H1 (cell line): ENCODE results near the gene ANKEF1. TPM values are rescaled to one million over a fixed set of nuclear protein-coding genes. Genes with fewer than 3 reads are reported as not detected.

Source experiments
- CTCF ChIA-PET: fragments of 300-600 bp; sonication (Branson Sonifier 250); formaldehyde crosslinking; loops from one replicate; lab custom pipeline; 2021; ENCODE audit not compliant: partially characterized antibody; lab: Charles Lee
- POLR2A ChIA-PET: fragments of 300-600 bp; sonication (Branson Sonifier 250); formaldehyde crosslinking; loops from one replicate; lab custom pipeline; 2021; ENCODE audit warnings: inconsistent platforms; ENCODE audit not compliant: partially characterized antibody; lab: Charles Lee
- DNase-seq, 2 experiments: peaks; one replicate each; pipeline versions ENCODE4 v3.0.0 to v3.0.0-alpha.2; 2010 to 2022; ENCODE audit warnings: low spot score in 2 of 2, low read depth in 1 of 2, mixed read lengths in 1 of 2
- FAIRE-seq: peaks from 2 replicates; lab custom pipeline; 2011; peaks lifted over from hg19 to GRCh38; lab: Jason Lieb, UNC
- H2AFZ ChIP-seq: 2 replicates; pipeline ENCODE4 v1.8.1; 2012; ENCODE audit warnings: low read length, inconsistent platforms
- H2AK5ac ChIP-seq: 2 replicates; pipeline ENCODE4 v1.6.1; 2013; ENCODE audit warnings: low read depth, low read length
- H2BK120ac ChIP-seq: replicated peaks from 2 replicates; pipeline ENCODE3; 2013; ENCODE audit warnings: low read depth, low read length, inconsistent platforms
- H2BK12ac ChIP-seq: 2 replicates; pipeline ENCODE4 v1.6.1; 2013; ENCODE audit warnings: low read depth, low read length
- H2BK15ac ChIP-seq: 2 replicates; pipeline ENCODE4 v1.6.1; 2013; ENCODE audit warnings: low read length
- H2BK20ac ChIP-seq: 2 replicates; pipeline ENCODE4 v1.6.1; 2013; ENCODE audit warnings: low read length
- H2BK5ac ChIP-seq: 2 replicates; pipeline ENCODE4 v1.6.1; 2013; ENCODE audit warnings: low read depth, low read length
- H3K14ac ChIP-seq: 2 replicates; pipeline ENCODE4 v1.6.1; 2013; ENCODE audit warnings: inconsistent platforms; ENCODE audit not compliant: insufficient read length
- H3K18ac ChIP-seq: 2 replicates; pipeline ENCODE4 v1.6.1; 2013; ENCODE audit warnings: low read length; ENCODE audit errors: extremely low read depth
- H3K23ac ChIP-seq: 2 replicates; pipeline ENCODE4 v1.6.1; 2013; ENCODE audit warnings: inconsistent platforms; ENCODE audit not compliant: insufficient read length
- H3K23me2 ChIP-seq: 2 replicates; pipeline ENCODE4 v1.6.1; 2013; ENCODE audit warnings: low read depth, low read length
- H3K27ac ChIP-seq: 2 replicates; pipeline ENCODE4 v1.6.1; 2011; ENCODE audit warnings: low read depth, low read length, inconsistent platforms
- H3K27me3 ChIP-seq, 4 experiments: replicated peaks in 1 of 4; 1 replicate in 1 of 4; 2 replicates in 3 of 4; pipeline versions ENCODE4 v1.6.1 to v1.8.1; 2011 to 2013; ENCODE audit warnings: low read length in 3 of 4, mild to moderate bottlenecking in 3 of 4, inconsistent platforms in 2 of 4, mixed read lengths in 2 of 4, moderate library complexity in 1 of 4; ENCODE audit not compliant: control insufficient read depth in 3 of 4, insufficient read depth in 3 of 4; ENCODE audit errors: extremely low read depth in 1 of 4
- H3K36me3 ChIP-seq, 4 experiments: 2 replicates each; pipeline versions ENCODE4 v1.6.1 to v1.8.1; 2011 to 2013; ENCODE audit warnings: mild to moderate bottlenecking in 4 of 4, low read length in 3 of 4, moderate library complexity in 2 of 4, control low read depth in 1 of 4, inconsistent platforms in 1 of 4; ENCODE audit not compliant: insufficient read depth in 4 of 4, control insufficient read depth in 2 of 4
- H3K4ac ChIP-seq: replicated peaks from 2 replicates; pipeline ENCODE3; 2013; ENCODE audit warnings: low read length, low read depth, mixed read lengths, inconsistent platforms; ENCODE audit not compliant: insufficient read length
- H3K4me1 ChIP-seq, 4 experiments: replicated peaks in 1 of 4; 1 replicate in 1 of 4; 2 replicates in 3 of 4; pipeline versions ENCODE4 v1.6.1 to v1.8.1; 2011 to 2013; ENCODE audit warnings: low read length in 3 of 4, inconsistent platforms in 2 of 4, mixed read lengths in 1 of 4; ENCODE audit not compliant: insufficient read depth in 4 of 4, control insufficient read depth in 3 of 4
- H3K4me2 ChIP-seq, 2 experiments: 2 replicates each; pipeline versions ENCODE4 v1.6.1 to v1.8.1; 2011 to 2013; ENCODE audit warnings: low read depth in 2 of 2, low read length in 2 of 2, control low read depth in 1 of 2, inconsistent platforms in 1 of 2, mild to moderate bottlenecking in 1 of 2; ENCODE audit not compliant: insufficient read depth in 1 of 2
- H3K4me3 ChIP-seq, 4 experiments: fragments of 200-600, 300-600 bp in 1 of 4; sonication (generic), shearing (Covaris generic), sonication (Bioruptor Twin) in 1 of 4; 2 replicates each; pipeline versions ENCODE4 v1.5.1 to v1.8.1; 2011 to 2016; ENCODE audit warnings: low read length in 4 of 4, low read depth in 3 of 4, control low read depth in 2 of 4, inconsistent platforms in 2 of 4, mild to moderate bottlenecking in 2 of 4, mixed read lengths in 1 of 4, moderate library complexity in 1 of 4; ENCODE audit not compliant: insufficient read depth in 2 of 4; ENCODE audit errors: extremely low read depth in 1 of 4
- H3K56ac ChIP-seq: replicated peaks from 2 replicates; pipeline ENCODE3; 2013; ENCODE audit warnings: low read depth, mild to moderate bottlenecking, mixed read lengths, low read length, inconsistent platforms; ENCODE audit not compliant: insufficient read length
- H3K79me1 ChIP-seq: 2 replicates; pipeline ENCODE4 v1.6.1; 2013; ENCODE audit warnings: low read depth, low read length, control low read depth
- H3K79me2 ChIP-seq, 2 experiments: 2 replicates each; pipeline versions ENCODE4 v1.6.1 to v1.8.1; 2012 to 2013; ENCODE audit warnings: low read length in 2 of 2, mild to moderate bottlenecking in 2 of 2, inconsistent platforms in 1 of 2; ENCODE audit not compliant: insufficient read depth in 2 of 2, control insufficient read depth in 1 of 2
- H3K9ac ChIP-seq, 4 experiments: replicated peaks in 1 of 4; 1 replicate in 1 of 4; 2 replicates in 3 of 4; pipeline versions ENCODE4 v1.6.1 to v1.8.1; 2011 to 2013; ENCODE audit warnings: low read depth in 3 of 4, low read length in 3 of 4, control low read depth in 2 of 4, mild to moderate bottlenecking in 2 of 4, moderate library complexity in 2 of 4, inconsistent platforms in 1 of 4; ENCODE audit errors: extremely low read depth in 1 of 4
- H3K9me3 ChIP-seq, 2 experiments: 2 replicates each; pipeline versions ENCODE4 v1.6.1 to v1.8.1; 2012 to 2013; ENCODE audit warnings: mild to moderate bottlenecking in 2 of 2, moderate library complexity in 2 of 2, control low read depth in 1 of 2, inconsistent platforms in 1 of 2, low read depth in 1 of 2, low read length in 1 of 2, mixed read lengths in 1 of 2; ENCODE audit not compliant: insufficient read depth in 2 of 2
- H4K20me1 ChIP-seq, 2 experiments: replicated peaks in 1 of 2; 2 replicates each; pipeline versions ENCODE3 to v1.8.1; 2011 to 2013; ENCODE audit warnings: inconsistent platforms in 2 of 2, low read length in 2 of 2, mild to moderate bottlenecking in 1 of 2; ENCODE audit not compliant: insufficient read depth in 2 of 2, control insufficient read depth in 1 of 2
- H4K5ac ChIP-seq: 2 replicates; pipeline ENCODE4 v1.6.1; 2013; ENCODE audit warnings: low read length, low read depth, mixed read lengths, inconsistent platforms; ENCODE audit not compliant: insufficient read length
- H4K8ac ChIP-seq: 2 replicates; pipeline ENCODE4 v1.8.0; 2013; ENCODE audit warnings: mild to moderate bottlenecking, moderate library complexity, low read length, inconsistent platforms; ENCODE audit not compliant: insufficient read depth; ENCODE audit errors: extremely low read depth
- H4K91ac ChIP-seq: replicated peaks from 2 replicates; pipeline ENCODE3; 2013; ENCODE audit warnings: low read length, mixed read lengths, inconsistent platforms; ENCODE audit not compliant: insufficient read length
- BACH1 ChIP-seq: IDR thresholded peaks from 2 replicates; pipeline ENCODE4 v1.6.1; 2012; ENCODE audit warnings: low read length, improper control_type of control experiment
- CBX8 ChIP-seq: fragments of 300-800, 300-1000 bp; sonication (generic); IDR thresholded peaks from 2 replicates; pipeline ENCODE4 v1.7.1; 2016; ENCODE audit warnings: low read depth, low read length, borderline replicate concordance
- CREB1 ChIP-seq: IDR thresholded peaks from 2 replicates; pipeline ENCODE4 v1.6.1; 2012; ENCODE audit warnings: inconsistent platforms
- HDAC6 ChIP-seq: IDR thresholded peaks from one replicate; pipeline ENCODE4 v1.7.1; 2012; ENCODE audit warnings: low read depth, mild to moderate bottlenecking, inconsistent platforms, low read length, moderate library complexity
- MAFK ChIP-seq: IDR thresholded peaks from 2 replicates; pipeline ENCODE4 v1.6.1; 2012; ENCODE audit warnings: low read depth, mild to moderate bottlenecking, improper control_type of control experiment, low read length
- NRF1 ChIP-seq: IDR thresholded peaks from 2 replicates; pipeline ENCODE4 v1.6.1; 2011; ENCODE audit warnings: mild to moderate bottlenecking, low read depth, low read length, improper control_type of control experiment
- POLR2AphosphoS5 ChIP-seq: IDR thresholded peaks from 2 replicates; pipeline ENCODE4 v1.6.1; 2011; ENCODE audit warnings: low read depth, low read length
- RBBP5 ChIP-seq: IDR thresholded peaks from 2 replicates; pipeline ENCODE4 v1.7.1; 2012; ENCODE audit warnings: low read depth, mild to moderate bottlenecking, inconsistent platforms, low read length, moderate library complexity, borderline replicate concordance
- RFX5 ChIP-seq: IDR thresholded peaks from 2 replicates; pipeline ENCODE4 v1.6.1; 2011; ENCODE audit warnings: low read depth, low read length, improper control_type of control experiment, borderline replicate concordance
- RXRA ChIP-seq: IDR thresholded peaks from 2 replicates; pipeline ENCODE4 v1.6.1; 2011; ENCODE audit warnings: low read depth, mild to moderate bottlenecking, low read length, moderate library complexity; ENCODE audit not compliant: insufficient read depth
- SAP30 ChIP-seq: fragments of 300-600 bp; sonication (generic); IDR thresholded peaks from 2 replicates; pipeline ENCODE4 v1.7.1; 2012; ENCODE audit warnings: low read length, moderate library complexity, mild to moderate bottlenecking, inconsistent platforms; ENCODE audit not compliant: insufficient read depth, insufficient replicate concordance
- WGBS, 2 experiments: shearing (Covaris generic) in 1 of 2; methylation state at CpG; one replicate each; pipeline versions ENCODE4 v1.1.6 to v1.1.7; 2013 to 2015; ENCODE audit warnings: low lambda C conversion rate in 2 of 2, mixed read lengths in 2 of 2, inconsistent platforms in 1 of 2, low coverage in 1 of 2, missing lambda C conversion rate in 1 of 2; ENCODE audit not compliant: insufficient replicate concordance in 2 of 2, insufficient coverage in 1 of 2, insufficient read length in 1 of 2; ENCODE audit errors: extremely low coverage in 1 of 2, missing lambda C conversion rate in 1 of 2; 5-methylcytosine and 5-hydroxymethylcytosine counted together
- polyA plus RNA-seq, 7 experiments: library from polyadenylated mRNA; depleted of rRNA in 3 of 7; stranded (reverse) in 5 of 7; unstranded in 2 of 7; fragments of >200 nt in 5 of 7; fragments of 200-250 nt in 2 of 7; gene quantifications; 1 replicate in 5 of 7; 2 replicates in 1 of 7; 4 replicates in 1 of 7; pipeline versions ENCODE4 v1.2.1 to v1.2.3, GENCODE V29; 2011 to 2013; ENCODE audit warnings: missing spikeins in 2 of 7, mixed read lengths in 2 of 7
- total RNA-seq: library from RNA; stranded (reverse); fragmentation: NEBNext Ultra II Directional; extraction: Animal tissue kit (Norgen Biotek cat#: 25700); gene quantifications from 2 replicates; pipeline ENCODE4 v1.2.1, GENCODE V29; 2021

ANKEF1 gene
- total and polyA plus RNA-seq, 2 of the 8 experiments (the other 6 are each of a cell fraction or from before 2014, with no cell fraction given) = 2.8 to 10.0 TPM

DNA sequence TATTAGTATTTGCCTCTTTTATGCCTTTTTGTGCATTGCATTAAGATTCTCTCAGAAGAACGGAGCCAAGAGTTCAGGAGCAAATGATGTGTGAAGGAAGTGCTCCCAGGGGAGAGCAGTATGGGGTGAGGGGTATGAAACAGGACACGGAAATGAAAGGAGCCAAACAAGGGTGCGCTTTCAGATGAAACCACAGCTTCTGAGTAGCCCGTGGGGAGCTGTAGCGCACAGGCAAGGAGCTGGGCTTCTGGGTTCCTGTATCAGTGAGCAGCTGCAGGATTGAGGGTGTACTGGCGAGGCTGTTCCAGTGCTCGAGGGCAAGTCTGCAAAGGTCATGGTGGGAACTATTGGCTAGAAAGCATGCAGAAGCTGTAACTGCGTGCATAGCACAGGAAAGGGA, 25.4 kb downstream of the ANKEF1 start:
- CTCF ChIA-PET = interaction anchor here (0.7 to 1.2 kb wide), 3 partner anchors 13 to 165 kb away, joined by 3 to 4 read pairs (median 3); no protein-coding TSS in a partner anchor
- Histone ChIP-seq H3K9ac (no peak overlapping the region), H3K23me2 (no peaks in the 10 kb centered on the region), H3K9me3 (no peaks in the 10 kb centered on the region), H2AFZ (no peak overlapping the region), H2BK15ac (no peak overlapping the region), H3K4me1 (peaks cover 0 to 4% (median 0%) of the 10 kb centered on the region in 4 experiments; a peak in 2 of 7 replicates), H3K4ac (no peak overlapping the region), H2BK120ac (no peak overlapping the region), H2BK5ac (no peak overlapping the region), H3K23ac (no peak overlapping the region), H3K18ac (no peak overlapping the region), H4K5ac (no peak overlapping the region), H3K36me3 (peaks cover 0 to 4% (median 0%) of the 10 kb centered on the region in 4 experiments; a peak in 1 of 8 replicates), H4K91ac (no peak overlapping the region), H3K14ac (no peak overlapping the region), H3K79me2 (no peaks in the 10 kb centered on the region), H3K56ac (no peak overlapping the region), H4K20me1 (no peaks in the 10 kb centered on the region), H2BK20ac (no peak overlapping the region), H3K4me2 (no peak overlapping the region), H2AK5ac (no peak overlapping the region), H4K8ac (no peak overlapping the region), H3K4me3 (no peak overlapping the region), H3K79me1 (no peaks in the 10 kb centered on the region), H2BK12ac (no peak overlapping the region), H3K27ac (no peak overlapping the region), H3K27me3 (no peaks in the 10 kb centered on the region)
- WGBS, 2 experiments = 71% methylated on average over 8 of the region's 8 CpGs; no CpG with 5 or more reads in 1 of the 2 experiments
- no peak for DNase-seq
- no peak for FAIRE-seq
- POLR2A ChIA-PET = interaction anchor here (1.1 kb wide), 1 partner anchor 134 kb away, joined by 3 read pairs; no protein-coding TSS in a partner anchor
- TF ChIP-seq CBX8 (no peak), BACH1 (no peak), RBBP5 (no peak), CREB1 (no peak), POLR2AphosphoS5 (no peak), MAFK (no peak), SAP30 (no peak), NRF1 (no peak), HDAC6 (no peak), RXRA (no peak), RFX5 (no peak)
